HG03196 (cell line): ENCODE results near the gene TMEM121B.

Experiments
- ATAC-seq: cut with Tn5 transposase; IDR thresholded peaks from one replicate; pipeline ENCODE4 v1.9.1; 2021; ENCODE audit not compliant: unreplicated experiment

TMEM121B gene

GRCh38 chr22:17140022-17140421, 18.9 kb upstream of the TMEM121B start:
- no peak for ATAC-seq

DNA sequence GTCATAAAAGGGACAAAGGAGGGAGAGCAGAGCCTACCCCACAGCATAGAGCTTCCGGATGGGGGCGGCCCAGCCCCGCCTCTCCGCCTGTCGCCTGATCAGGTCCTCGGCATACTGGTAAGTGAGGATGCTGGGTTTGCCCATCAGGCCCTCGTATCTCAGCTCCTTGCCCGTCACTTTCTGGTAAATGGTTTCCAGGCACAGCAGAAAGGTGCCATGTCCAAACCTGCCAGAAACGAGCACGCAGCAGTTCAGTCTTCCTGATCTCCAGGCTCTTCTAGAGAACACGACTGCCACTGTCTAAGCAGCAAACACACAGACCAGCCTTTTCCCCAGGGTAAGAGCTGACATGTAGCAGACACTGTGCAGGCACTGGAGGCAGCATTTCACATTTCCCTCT, 17.4 kb upstream of the TMEM121B start:
- ATAC-seq, result no peak

- no peak for ATAC-seq
These were observed 16.8 kb upstream of the TMEM121B start for GRCh38 chr22:17137861-17138425.

GRCh38 chr22:17137170-17137569, 16.0 kb upstream of the TMEM121B start:
- ATAC-seq, result no peak

DNA sequence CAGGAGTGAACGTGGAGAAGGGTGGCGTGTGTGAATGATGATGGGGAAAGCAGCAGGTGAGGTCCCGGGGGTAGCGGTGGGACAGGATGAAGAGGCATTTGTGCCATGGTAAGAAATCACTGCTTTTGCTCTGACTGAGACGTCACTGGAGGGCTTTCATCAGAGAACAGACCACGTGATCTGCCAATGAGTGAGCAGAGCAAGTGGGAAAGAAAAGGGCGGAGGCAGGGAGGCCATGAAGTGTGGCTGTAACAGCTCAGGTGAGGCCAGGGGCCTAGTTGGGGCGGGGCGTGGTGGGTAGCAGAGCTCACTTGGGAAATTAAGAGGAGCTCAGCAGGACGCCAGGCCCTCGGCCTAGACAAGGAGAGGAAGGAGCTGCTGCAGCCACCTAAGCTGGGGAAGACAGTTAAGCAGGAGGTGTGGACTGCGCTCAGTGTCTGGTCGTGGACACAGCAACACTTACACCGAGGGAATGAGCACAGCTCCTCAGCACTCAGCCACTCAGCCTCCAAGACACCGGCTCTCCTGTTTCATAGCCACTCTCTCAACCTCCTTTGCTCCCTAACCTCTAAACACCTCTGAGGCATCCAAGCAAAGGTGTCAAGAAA, 14.1 kb upstream of the TMEM121B start:
- ATAC-seq, result no peak

DNA sequence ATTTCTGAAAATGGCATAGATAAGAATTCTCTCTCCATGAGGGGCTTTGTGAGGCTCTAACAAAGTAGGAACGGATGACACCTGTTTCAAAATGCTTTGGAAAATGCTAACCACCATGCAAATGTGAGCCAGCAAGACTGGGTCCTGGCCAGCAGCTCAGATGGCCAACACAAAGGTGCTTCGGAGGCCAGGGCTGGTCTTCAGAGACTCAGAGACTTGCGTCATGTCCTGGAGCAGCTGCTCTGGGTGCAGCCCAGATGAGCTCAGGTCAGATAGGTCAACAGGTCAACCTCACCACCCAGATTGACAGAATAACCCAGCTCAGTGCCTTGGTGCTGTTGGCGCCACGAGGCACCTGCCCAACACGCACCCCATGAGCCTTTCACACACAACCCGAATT, 12.0 kb upstream of the TMEM121B start:
- ATAC-seq, result no peak

- no peak for ATAC-seq
These were observed 11.0 kb upstream of the TMEM121B start for GRCh38 chr22:17132112-17132511.

GRCh38 chr22:17131686-17132085, 10.5 kb upstream of the TMEM121B start:
- no peak for ATAC-seq

GRCh38 chr22:17130199-17130598, 9.0 kb upstream of the TMEM121B start:
- no peak for ATAC-seq

DNA sequence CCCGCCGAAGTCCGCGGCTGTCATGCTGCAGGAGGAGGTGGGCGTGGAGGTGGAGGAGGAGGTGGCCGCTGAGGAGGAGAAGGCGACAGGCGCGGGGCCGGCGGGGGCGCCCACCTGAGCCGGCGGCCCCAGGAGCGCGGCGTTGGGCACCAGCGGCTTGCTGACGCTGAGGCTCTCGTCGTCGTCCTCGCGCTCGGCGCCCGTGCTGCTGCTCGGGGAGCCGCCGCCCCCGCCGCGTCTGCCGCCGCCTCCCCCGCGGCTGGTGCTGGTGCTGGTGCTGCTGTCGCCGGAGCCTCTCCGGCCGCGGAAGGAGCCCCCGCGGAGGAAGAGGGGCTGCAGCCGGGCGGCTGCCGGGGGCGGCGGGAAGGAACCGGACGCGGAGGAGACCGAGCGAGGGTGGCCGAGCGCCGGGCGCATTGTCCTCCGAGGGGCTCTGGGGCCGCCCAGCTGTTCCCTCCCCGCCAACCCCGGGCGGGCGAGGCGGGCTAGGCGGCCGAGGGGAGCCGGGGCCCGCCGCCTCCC, 388 bp downstream of the TMEM121B start:
- ATAC-seq, result no peak

- ATAC-seq, result no peak
These were observed 879 bp downstream of the TMEM121B start for GRCh38 chr22:17120281-17120680.

- ATAC-seq, result no peak
These were observed 1.5 kb downstream of the TMEM121B start for GRCh38 chr22:17119481-17120202.

- no peak for ATAC-seq
These were observed 2.8 kb downstream of the TMEM121B start for GRCh38 chr22:17118342-17118741.

DNA sequence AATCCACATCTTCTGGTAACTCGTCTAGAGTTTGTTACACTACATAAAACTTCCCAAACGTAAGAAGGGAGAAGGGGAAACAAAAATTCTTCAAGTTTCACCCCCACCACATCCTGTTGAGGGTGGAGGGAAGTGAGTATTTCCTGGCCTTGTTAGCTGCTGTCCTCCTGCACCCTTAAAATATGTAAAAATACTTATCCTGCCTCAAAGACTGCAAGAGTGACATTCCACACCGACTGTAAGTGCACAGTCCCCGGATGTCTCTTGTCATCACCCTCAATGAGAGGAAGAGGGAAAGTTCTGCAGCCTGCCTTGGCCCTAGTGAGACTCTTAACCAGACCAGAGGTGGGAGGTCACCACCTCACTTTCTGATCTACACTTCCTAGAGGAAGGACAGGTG, 3.3 kb downstream of the TMEM121B start:
- ATAC-seq, result no peak

GRCh38 chr22:17117400-17117799, 3.8 kb downstream of the TMEM121B start:
- no peak for ATAC-seq

DNA sequence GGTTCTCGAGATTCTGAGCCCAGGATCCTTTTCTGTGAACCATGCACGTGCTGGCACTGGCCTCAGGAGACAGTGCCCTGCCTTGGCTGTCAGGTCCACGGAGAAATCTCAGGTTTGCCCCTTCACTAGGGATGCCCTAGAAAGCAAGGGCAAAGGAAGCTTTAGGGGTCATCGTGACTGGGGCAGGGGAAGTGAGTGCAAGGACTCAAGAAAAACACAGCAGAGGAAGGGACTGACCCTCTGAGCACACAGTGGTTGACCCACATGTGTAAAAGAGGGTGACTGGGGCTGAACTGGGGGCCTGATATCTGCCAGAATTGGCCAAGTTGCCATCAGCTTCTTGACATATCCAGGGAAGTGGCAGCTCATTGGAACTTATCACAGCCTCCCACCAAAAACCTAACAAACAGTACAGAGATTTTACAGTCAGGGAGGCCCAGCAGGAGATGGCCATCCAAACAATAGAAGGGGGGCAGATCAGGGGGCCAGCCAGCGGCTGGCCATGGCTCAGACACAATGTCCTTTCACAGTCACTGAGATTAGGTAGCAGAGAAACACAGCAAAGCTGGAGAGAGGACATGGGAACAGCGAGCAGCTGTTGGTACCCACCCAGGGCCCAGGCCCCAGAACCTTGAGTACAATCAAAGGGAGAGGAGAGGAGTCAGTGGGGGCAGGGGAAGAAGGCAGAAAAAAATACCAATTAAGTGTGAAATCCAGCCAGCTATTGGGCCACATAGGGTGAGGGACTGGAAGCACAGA, 4.4 kb downstream of the TMEM121B start:
- ATAC-seq, result no peak

DNA sequence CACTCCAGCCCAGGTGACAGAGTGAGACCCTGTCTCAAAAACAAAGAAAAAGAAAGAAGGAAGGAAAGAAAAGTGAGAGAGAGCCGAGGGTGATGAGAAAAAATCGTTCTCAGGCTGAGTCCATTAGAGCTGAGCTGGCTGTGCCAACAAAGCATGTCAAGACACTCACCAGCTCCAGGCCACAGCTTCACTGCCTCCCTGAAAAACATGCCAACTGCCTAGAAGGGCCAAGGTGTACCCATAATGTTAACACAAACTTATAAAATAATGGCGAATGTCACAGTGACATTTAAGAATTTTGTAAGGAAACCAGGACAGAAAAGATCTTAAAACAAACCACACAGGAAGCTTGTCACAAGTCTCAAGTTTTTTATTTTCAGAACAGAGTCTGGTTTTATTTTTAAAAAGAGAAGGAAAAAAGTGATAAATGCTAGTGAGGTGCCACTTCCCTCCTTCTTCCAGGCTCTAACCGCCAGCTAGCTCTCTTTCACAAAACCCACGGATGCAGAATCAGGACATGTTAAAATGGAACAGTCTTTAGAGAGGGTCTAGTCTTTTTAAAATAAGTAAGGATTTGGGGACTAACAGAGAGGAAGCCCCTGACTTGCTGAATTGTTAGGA, 5.1 kb downstream of the TMEM121B start:
- no peak for ATAC-seq

GRCh38 chr22:17115236-17115635, 5.9 kb downstream of the TMEM121B start:
- no peak for ATAC-seq

DNA sequence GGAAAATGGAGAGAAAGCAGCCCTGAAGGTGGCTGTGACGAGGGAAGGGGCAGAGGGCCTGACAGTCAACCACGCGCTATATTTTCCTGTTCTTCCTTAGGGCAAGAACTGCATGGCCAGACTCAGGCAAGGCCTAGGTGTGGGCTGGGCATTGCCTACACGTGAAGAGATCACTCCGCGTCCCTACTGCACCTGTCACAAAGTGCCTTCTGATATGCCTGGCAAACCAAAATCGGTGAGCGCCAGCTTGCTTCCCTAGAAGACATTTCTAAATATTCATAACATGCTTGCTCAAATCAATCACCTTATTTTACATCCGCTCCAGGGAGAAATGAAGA, 6.3 kb downstream of the TMEM121B start:
- no peak for ATAC-seq

- ATAC-seq, result no peak
These were observed 6.8 kb downstream of the TMEM121B start for GRCh38 chr22:17114173-17114897.

- ATAC-seq, result no peak
These were observed 7.6 kb downstream of the TMEM121B start for GRCh38 chr22:17113600-17113999.
